Activated T-cell treated with anti-CD3 and anti-CD28 coated beads for 1 hour (primary cell): Measurements from ENCODE around the gene PCK1.

Source experiments
- DNase-seq: peaks from one replicate; pipeline ENCODE4 v3.0.0-alpha.2; 2020; ENCODE audit warnings: low read depth

Gene PCK1

GRCh38 chr20:57561356-57562279 is 708 bp downstream of the PCK1 start:
- no peak for DNase-seq

- DNase-seq = no peak
Observed at GRCh38 chr20:57562541-57563465, 1.9 kb downstream of the PCK1 start.

- no peak for DNase-seq
Observed at GRCh38 chr20:57563522-57563921, 2.6 kb downstream of the PCK1 start.

- no peak for DNase-seq
Observed at GRCh38 chr20:57564180-57564802, 3.4 kb downstream of the PCK1 start.

DNA sequence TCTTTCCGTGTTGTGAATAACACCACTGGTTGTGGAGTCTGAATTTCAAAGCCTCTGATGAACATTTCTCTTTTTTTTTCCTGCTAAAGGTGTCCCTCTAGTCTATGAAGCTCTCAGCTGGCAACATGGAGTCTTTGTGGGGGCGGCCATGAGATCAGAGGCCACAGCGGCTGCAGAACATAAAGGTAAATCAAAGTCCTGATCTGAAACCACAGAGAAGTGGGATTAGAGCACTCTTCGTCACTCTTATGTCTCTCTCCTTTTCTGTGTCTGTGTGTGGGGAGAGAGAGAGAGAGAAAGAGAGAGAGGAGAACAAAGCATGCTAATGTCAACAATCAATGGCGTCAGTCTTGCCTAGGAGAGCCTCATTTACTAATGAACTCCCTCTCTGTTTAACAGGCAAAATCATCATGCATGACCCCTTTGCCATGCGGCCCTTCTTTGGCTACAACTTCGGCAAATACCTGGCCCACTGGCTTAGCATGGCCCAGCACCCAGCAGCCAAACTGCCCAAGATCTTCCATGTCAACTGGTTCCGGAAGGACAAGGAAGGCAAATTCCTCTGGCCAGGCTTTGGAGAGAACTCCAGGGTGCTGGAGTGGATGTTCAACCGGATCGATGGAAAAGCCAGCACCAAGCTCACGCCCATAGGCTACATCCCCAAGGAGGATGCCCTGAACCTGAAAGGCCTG is 4.2 kb downstream of the PCK1 start:
- DNase-seq = no peak

GRCh38 chr20:57566399-57566798 is 5.5 kb downstream of the PCK1 start:
- no peak for DNase-seq

- no peak for DNase-seq
Observed at GRCh38 chr20:57566803-57567459, 6.0 kb downstream of the PCK1 start.

DNA sequence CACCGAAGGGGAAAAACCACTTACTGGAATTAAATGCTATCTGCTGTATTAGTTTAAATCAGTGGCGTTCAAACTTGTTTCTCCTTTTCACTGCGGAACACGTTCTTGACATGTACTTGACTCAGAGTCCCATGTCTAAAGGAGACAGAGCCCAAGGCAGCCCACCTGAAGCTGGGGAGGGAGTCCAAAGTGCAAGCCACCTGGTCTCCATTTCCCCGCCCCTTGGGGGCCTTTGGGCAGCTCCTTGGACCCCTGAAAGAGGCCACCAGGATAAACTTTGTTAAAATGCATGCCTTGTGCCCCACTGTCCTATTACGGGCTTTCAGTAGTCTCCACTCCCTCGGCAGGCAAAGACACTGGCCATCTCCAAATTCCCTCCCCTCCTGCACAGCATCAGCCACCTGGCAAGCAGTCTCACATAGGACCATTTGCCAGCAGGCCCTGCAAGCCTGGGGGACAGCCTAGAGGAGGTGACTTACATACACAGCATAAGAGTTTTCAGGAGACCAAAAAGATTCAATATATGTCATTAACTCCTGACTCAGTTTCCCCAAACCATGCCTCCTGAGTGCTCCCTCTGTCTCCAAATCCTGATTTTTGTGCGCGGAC is 6.7 kb downstream of the PCK1 start:
- DNase-seq = no peak

DNA sequence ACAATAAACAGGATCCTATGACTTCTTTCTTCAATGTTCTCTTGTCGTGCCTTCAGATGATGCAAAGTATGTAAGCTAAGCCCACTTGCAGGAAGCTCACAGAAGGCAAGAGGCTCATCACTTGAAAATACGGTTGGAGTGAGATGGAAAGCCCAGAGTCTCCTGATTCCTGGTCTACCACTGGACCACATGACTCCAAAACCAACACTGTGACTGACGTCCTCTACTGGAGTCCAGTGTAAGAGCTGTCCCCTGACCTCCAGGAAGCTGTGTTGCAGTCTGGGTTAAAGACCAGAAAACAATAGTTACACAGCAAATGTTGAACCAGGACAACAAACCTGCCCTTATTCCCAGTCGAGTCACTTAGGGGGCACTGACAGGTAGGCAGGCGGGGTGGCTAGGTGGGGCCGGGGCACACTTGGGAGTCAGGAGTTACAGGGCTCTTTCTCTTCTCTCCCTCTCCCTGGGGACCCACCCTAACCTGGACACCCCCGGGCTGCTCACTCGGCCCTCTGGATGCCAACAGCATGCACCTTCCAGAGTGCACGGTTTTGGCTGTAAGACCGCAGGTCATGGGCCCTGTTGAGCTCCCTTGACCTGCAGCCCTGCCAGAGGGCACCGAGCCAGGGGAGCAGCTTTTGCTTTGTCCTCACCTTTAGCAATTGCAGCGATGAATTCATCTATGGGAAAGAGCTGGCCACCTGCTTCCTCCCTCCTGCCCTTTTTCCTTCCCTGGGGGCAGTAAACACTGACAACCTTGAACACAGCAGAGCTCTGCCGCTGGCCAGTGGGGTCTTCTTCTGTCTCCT is 7.4 kb downstream of the PCK1 start:
- no peak for DNase-seq

GRCh38 chr20:57568960-57569359 is 8.1 kb downstream of the PCK1 start:
- DNase-seq = no peak

- no peak for DNase-seq
Observed at GRCh38 chr20:57570145-57570850, 9.4 kb downstream of the PCK1 start.

GRCh38 chr20:57570920-57571319 is 10.0 kb downstream of the PCK1 start:
- no peak for DNase-seq

GRCh38 chr20:57571782-57572416 is 11.0 kb downstream of the PCK1 start:
- DNase-seq = no peak

GRCh38 chr20:57573242-57573641 is 12.3 kb downstream of the PCK1 start:
- DNase-seq = no peak

- no peak for DNase-seq
Observed at GRCh38 chr20:57573894-57574293, 13.0 kb downstream of the PCK1 start.

GRCh38 chr20:57574954-57575353 is 14.0 kb downstream of the PCK1 start:
- DNase-seq = no peak

- DNase-seq = no peak
Observed at GRCh38 chr20:57576002-57576401, 15.1 kb downstream of the PCK1 start.

DNA sequence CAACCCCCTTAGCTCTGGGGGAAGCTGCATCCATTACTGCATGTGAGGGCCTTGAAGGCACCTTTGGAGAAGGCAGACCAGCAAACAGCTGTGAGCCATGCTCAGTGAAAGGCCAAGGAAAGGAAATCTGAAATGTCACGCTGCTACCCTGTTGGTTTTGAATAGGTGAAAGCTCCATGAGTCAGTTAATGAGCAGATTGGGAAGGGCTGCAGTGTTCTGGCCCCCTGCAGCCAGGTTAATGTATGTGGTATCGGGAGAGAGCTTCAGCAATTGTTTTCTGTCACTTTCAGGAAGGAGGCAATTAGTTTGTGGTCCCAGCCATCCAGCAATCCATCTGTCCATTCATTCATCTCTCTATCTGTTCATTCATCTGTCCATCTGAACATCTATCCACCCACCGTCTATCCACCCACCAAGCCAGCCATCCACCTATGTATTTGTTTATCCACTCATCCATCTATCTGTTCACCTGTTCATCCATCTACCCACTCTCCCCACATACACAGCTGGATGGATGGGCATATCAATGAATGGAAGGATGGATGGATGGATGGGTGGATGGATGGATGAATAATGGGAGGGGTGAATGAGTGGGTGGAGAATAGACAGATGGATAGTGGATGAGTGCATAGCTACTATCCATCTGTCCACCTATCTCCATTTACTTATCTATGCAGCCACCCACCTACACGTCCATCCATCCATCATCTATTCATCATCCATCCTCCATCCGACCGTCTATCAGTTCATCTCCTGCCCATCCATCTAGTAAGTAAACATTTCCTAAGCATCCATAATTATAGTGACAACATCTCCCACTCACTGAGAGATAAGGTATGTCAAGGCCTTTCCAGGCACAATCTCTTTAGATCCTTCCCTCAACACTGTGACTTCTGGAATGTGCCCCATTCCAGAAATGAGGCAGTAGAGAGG is 16.0 kb downstream of the PCK1 start:
- no peak for DNase-seq
